GM19463 (cell line): ENCODE results near the gene SPECC1.
A peak's percentile ranks its signal among the peaks of the same experiment; 100 is the strongest.

Source experiments
- ATAC-seq: cut with Tn5 transposase; IDR thresholded peaks from one replicate; pipeline ENCODE4 v1.9.1; 2021; ENCODE audit warnings: mild to moderate bottlenecking, moderate library complexity; ENCODE audit not compliant: unreplicated experiment

SPECC1 gene

DNA sequence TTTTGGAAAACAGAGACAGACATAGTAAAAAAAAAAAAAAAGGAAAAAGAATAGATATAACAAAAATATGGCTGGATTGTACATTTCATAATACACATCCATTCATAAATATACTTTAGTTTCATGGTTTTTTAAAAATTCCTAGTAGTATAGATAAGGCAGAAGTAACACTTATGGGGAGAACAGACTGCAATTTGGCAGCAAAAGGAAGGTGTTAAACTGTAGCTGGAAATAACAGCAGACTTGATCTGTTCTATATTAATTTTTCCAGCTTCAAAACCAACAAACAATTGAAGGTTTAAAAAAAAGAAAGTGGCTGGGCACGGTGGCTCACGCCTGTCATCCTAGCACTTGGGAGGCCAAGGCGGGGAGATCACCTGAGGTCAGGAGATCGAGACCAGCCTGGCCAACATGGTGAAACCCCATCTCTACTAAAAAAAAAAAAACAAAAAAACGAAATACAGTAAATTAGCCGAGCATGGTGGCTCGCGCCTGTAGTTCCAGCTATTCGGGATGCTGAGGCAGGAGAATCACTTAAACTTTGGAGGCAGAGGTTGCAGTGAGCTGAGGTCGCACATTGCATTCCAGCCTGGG lies 191.8 kb downstream of the SPECC1 start:
- no peak for ATAC-seq

GRCh38 chr17:20202141-20202621 lies 193.0 kb downstream of the SPECC1 start:
- no peak for ATAC-seq

GRCh38 chr17:20203018-20203417 lies 193.9 kb downstream of the SPECC1 start:
- ATAC-seq: no peak

GRCh38 chr17:20203761-20204263 lies 194.7 kb downstream of the SPECC1 start:
- ATAC-seq: peak; percentile 84

- no peak for ATAC-seq
Observed at GRCh38 chr17:20205609-20206008, 196.4 kb downstream of the SPECC1 start.

DNA sequence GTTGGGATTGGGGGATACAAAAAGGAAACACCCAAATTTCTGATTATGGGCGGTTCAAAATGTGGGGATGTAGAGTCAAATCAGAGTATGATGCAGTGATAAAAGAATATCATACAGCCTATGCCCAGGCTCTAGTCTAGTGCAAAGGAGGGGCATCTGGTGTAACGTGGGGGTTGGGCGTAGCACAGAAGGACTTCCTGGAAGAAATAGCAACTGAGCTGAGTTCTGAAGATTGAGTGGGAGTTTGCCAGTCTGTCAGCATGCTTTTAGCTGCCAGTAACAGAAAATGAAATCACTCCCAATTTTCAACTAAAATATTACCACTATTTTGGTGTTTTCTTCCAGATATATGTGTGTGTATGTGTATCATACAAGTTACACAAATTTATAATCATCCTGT lies 196.9 kb downstream of the SPECC1 start:
- no peak for ATAC-seq

DNA sequence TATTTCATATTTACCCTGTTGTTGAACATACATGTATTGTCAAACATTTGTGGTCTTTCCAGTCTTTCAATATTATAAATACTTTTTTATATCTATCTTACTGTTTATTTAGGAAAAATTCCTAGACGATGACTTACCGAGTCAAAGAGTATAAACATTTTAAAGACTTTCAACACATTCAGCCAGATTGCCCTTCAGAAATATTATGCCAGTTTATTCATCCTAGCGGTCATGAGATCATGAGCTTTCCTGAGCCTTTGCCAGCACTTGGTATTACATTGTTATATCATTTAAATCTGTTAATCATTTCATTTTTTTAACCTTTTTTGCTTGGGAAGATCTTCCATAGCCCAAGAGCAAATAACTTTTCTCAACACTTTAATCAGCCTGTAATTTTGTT lies 197.4 kb downstream of the SPECC1 start:
- ATAC-seq: no peak

- ATAC-seq: no peak
Observed at GRCh38 chr17:20207262-20207985, 198.3 kb downstream of the SPECC1 start.

DNA sequence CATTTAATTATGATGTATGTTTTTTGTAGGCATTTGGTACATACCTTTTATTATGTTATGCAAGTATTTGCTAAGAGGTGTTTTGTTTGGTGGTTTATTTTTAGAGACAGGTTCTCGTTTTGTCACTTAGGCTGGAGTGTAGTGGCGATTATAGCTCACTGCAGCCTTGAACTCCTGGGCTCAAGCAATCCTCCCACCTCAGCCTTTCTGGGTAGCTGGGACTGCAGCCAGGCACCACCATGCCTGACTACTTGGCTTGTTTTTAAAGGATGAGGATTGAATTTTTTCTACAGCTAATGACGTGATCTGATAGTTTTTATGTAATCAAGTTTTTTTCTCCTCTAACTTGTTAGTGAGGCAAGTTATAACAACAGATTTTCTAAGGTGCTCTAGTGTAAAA lies 199.6 kb downstream of the SPECC1 start:
- ATAC-seq: no peak

DNA sequence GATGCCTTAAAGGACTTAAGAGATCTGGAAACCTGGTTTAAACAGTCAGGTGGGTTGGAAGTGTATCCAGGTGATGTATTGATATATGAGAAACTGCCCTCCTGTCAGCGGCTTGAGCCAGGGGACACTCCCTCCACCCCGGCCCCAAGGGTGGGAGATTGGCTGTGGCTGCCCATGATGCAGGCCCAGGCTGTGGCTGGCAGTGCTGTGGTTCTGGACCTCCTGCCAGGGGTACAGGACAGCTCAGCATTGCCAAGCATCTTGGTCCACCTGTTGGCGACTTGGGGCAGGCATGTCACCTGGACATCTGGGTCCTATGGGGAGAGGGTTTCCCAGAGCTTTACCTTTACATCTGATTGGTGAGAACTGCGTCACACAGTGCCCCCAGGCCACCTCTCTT lies 201.0 kb downstream of the SPECC1 start:
- ATAC-seq: no peak

DNA sequence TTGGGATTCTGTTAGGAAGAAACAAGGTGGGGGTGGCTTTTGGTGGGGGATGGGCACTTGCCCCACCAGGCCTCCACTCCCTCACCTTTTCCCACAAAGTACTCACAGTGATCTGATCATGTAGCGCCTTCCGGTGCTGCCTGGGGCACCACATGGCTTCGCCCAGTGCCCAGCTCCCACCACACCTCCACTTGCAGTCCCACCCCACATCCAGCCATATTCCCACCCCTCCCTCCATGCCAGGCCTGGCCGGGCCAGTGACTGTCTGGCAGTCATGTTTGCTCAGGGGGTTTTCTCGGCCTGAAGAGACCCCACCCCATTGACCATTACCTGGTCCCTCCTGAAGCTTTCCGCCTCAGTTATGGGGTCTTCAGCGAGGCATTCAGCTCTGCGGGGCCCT lies 201.5 kb downstream of the SPECC1 start:
- ATAC-seq: no peak

- ATAC-seq: no peak
Observed at GRCh38 chr17:20211246-20211645, 202.1 kb downstream of the SPECC1 start.

DNA sequence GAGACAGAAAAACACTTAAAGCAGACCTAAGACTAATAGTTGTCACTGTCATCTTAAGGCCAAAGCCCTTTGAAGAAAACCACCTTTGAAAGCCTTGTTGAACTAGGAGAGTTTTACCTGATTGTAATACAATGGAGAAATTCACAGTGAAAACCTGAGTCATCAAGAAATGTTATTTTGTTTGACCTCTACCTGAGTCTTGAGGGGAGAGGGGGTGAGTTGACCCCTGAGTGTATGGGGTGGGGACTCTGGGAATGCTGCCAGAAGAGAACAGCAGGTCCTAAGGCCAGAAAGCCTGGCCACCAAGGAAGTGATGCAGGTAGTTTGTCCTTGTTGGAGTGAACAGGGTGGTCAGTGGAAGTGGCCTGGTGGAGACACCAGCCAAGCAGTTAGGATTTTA lies 204.3 kb downstream of the SPECC1 start:
- ATAC-seq: no peak

DNA sequence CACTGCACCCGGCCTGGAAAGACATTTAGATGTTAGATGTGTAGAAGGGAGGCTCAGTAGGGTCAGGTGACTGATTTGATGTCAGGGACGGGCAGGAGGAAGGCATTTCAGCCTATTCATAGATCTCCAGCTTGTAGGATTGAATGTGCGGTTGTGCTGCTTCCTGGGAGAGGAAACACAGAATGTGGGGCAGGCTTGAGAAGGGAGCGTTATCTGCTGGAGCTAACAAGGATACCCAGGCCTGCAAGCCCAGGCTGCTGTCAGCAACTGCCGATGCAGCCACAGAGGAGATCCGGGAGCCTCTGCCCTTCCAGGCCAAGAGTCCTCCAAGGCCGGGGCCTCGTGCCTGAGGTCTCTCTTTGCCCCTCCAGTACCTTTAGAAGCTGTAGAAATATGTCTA lies 205.6 kb downstream of the SPECC1 start:
- ATAC-seq: no peak

DNA sequence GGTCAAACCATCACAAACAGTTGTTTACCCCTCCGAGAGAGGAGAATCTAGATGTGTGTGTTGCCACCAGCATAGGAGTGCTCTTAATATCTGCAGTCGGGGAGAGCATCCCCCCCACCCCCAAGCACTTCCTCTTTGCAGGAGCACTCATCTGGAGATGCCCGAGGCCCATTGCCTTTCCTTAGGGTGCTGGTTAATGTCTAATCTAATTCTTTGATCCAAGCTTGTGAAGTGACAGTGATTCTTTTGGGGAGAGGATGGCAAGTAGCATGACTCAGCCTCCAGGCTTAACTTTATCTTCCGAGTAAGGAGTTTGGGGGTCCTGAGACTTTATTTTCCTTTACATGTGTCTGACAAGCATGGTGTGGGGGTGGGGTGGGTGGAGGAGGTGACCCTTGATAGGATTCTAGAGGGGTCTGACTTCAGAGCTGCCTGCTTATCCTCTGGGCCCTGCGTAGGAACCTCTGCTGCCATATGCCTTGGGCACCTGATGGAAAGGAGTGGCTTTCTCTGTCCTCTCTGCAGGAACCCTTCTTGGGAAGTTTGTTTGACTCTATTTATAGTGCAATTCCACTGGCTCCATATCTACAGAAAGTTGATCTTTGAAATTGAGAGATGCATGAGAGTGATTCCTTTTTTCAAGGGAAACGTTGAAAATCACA lies 207.1 kb downstream of the SPECC1 start:
- no peak for ATAC-seq

- ATAC-seq: no peak
Observed at GRCh38 chr17:20216853-20217252, 207.7 kb downstream of the SPECC1 start.

- ATAC-seq: no peak
Observed at GRCh38 chr17:20217677-20218076, 208.5 kb downstream of the SPECC1 start.

GRCh38 chr17:20218272-20218671 lies 209.1 kb downstream of the SPECC1 start:
- no peak for ATAC-seq

- no peak for ATAC-seq
Observed at GRCh38 chr17:20223808-20224328, 214.7 kb downstream of the SPECC1 start.

DNA sequence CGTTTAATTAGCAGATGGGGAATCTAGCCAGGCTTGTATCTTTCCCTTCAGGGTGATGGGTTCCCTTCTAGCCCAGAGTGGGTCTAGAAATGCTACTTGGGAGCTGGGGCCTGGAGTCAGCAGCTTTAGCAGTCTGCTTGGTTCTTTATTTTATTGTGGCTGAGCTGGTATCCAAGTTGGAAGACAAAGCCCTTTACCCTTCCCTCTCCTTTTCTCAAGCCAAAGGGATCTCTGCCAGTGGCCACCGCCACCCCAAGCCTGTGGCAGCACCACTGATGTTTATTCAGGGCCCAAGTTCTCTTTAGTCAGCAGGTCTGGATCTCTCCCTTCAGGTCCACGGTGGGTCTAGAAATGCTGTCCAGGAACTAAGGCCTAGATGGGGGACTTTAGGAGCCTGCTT lies 215.2 kb downstream of the SPECC1 start:
- no peak for ATAC-seq
